Measurements from ENCODE around the gene MESP2. TPM values are rescaled to one million over a fixed set of nuclear protein-coding genes. Genes with fewer than 3 reads are reported as not detected.
A peak's percentile ranks its signal among the peaks of the same experiment; 100 is the strongest.

The MESP2 gene
- total RNA-seq (2014; rRNA removed; shearing (Covaris generic)), result not detected in 2 replicates
- not detected in 2 replicates for polyA plus RNA-seq (2016; fragmentation: Nextera tagmentation; extraction: Ambion mirVana)

DNA sequence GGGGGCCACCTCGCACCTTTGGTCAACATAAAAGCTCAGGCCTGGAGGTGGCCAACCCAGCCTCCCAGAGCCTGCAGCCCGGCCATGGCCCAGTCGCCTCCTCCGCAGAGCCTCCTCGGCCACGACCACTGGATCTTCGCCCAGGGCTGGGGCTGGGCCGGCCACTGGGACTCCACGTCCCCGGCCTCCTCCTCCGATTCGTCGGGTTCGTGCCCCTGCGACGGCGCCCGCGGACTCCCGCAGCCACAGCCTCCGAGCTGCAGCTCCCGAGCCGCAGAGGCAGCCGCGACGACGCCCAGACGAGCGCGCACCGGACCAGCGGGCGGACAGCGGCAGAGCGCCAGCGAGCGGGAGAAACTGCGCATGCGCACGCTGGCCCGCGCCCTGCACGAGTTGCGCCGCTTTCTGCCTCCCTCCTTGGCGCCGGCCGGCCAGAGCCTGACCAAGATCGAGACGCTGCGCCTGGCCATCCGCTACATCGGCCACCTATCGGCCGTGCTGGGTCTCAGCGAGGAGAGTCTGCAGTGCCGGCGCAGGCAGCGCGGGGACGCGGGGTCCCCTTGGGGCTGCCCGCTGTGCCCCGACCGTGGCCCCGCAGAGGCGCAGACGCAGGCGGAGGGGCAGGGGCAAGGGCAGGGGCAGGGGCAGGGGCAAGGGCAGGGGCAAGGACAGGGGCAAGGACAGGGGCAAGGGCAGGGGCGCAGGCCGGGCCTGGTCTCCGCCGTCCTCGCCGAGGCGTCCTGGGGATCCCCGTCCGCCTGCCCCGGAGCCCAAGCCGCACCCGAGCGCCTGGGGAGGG lies at the start of gene MESP2:
MESP2 (plus strand) TSS at position 59 of the 799 bp plus-strand sequence; CDS start at position 85, 26 bp downstream.
- in situ Hi-C loops (cut with MboI), result no loop called here
- WGBS, 2 experiments (ENCODE audit: low coverage in 1 of 2, low lambda C conversion rate in 2 of 2, missing lambda C conversion rate in 2 of 2), result 2 to 13% methylated on average over 53 to 61 of the region's 82 CpGs

DNA sequence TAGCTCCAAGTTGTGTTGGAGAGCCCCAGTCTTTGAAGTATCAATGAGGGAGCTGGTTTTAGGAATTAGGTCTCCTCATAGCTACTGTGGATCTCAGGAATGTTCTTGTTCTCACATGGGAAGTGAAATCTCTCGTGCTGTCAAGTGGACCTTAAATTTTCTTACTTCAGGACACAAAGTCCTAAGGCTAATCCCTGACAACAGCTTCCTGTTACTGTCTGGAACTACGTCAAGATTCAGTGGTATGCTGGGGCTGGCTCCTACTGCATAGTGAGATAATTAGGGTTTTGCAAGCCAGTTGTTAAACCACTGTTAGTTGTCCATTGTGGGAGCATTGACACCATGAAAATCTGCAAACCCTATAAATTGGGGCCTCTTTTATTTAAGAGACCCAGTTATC lies 47.9 kb upstream of the MESP2 start:
- Histone ChIP-seq H3K4me3 (no peak overlapping the region), H3K9me3 (ENCODE audit: low read depth) (no peaks in the 10 kb centered on the region), H3K27ac (no peak overlapping the region), H3K36me3 (ENCODE audit: low read depth) (no peaks in the 10 kb centered on the region), H3K27me3 (replicated peaks; ENCODE audit: insufficient read depth) (peaks cover 11% of the 10 kb centered on the region), H3K4me2 (ENCODE audit: unreplicated experiment) (no peak overlapping the region), H3K9ac (no peak overlapping the region), H3K9me2 (ENCODE audit: insufficient read depth) (no peaks in the 10 kb centered on the region), H2AFZ (0 out of 2 replicates have a peak overlapping the region, but pooled peaks have one; percentile 29), H4K20me1 (ENCODE audit: insufficient read depth) (no peaks in the 10 kb centered on the region), H3K4me1 (ENCODE audit: insufficient read depth) (no peaks in the 10 kb centered on the region), H3F3A (ENCODE audit: insufficient read depth) (no peaks in the 10 kb centered on the region), H3K79me2 (ENCODE audit: insufficient read depth) (no peaks in the 10 kb centered on the region)
- 18 to 29% methylated on average over 2 of the region's 2 CpGs for WGBS, 2 experiments (ENCODE audit: low coverage in 1 of 2, low lambda C conversion rate in 2 of 2, missing lambda C conversion rate in 2 of 2)
- DNase-seq, result peak; percentile 42
- no peak for TF ChIP-seq EZH2phosphoT487 (IDR thresholded peaks at IDR 0.05; ENCODE audit: insufficient read depth, low read depth)
- no peak for TF ChIP-seq EZH2 (IDR thresholded peaks at IDR 0.05; ENCODE audit: insufficient read depth, poor library complexity, severe bottlenecking)
- in situ Hi-C loops (cut with MboI), result no loop called here

More for the DNA sequence above, at the start of gene MESP2:
- peak; percentile 90 for DNase-seq
- H3K79me2 ChIP-seq (ENCODE audit: insufficient read depth), result no peaks in the 10 kb centered on the region
- H3K27ac ChIP-seq, result no peak within 1 kb of the TSS
- no peaks in the 10 kb centered on the region for H3K9me3 ChIP-seq (ENCODE audit: low read depth)
- peaks cover 8% of the 10 kb centered on the region for H3K4me1 ChIP-seq (ENCODE audit: insufficient read depth)
- H3K9ac ChIP-seq, result peak within 1 kb of the TSS; percentile 55
- H3K27me3 ChIP-seq (replicated peaks; ENCODE audit: insufficient read depth), result no peaks in the 10 kb centered on the region
- TF ChIP-seq EZH2 (IDR thresholded peaks at IDR 0.05; ENCODE audit: insufficient read depth, poor library complexity, severe bottlenecking) (no peak), EZH2phosphoT487 (IDR thresholded peaks at IDR 0.05; ENCODE audit: insufficient read depth, low read depth) (no peak)
- no peaks in the 10 kb centered on the region for H3K9me2 ChIP-seq (ENCODE audit: insufficient read depth)
- H3K4me2 ChIP-seq (ENCODE audit: unreplicated experiment), result peak within 1 kb of the TSS; percentile 65
- peak within 1 kb of the TSS; percentile 60 for H3K4me3 ChIP-seq
- H3K36me3 ChIP-seq (ENCODE audit: low read depth), result no peaks in the 10 kb centered on the region
- H3F3A ChIP-seq (ENCODE audit: insufficient read depth), result 0 out of 2 replicates have a peak, but pooled peaks cover 3% of the 10 kb centered on the region
- H4K20me1 ChIP-seq (ENCODE audit: insufficient read depth), result no peaks in the 10 kb centered on the region
- peak within 1 kb of the TSS; percentile 79 for H2AFZ ChIP-seq

- Histone ChIP-seq H3K27me3 (replicated peaks; ENCODE audit: insufficient read depth) (peaks cover 28% of the 10 kb centered on the region), H2AFZ (no peak overlapping the region), H3K9ac (no peak overlapping the region), H3K4me2 (ENCODE audit: unreplicated experiment) (no peak overlapping the region), H3K4me1 (ENCODE audit: insufficient read depth) (no peaks in the 10 kb centered on the region), H3K4me3 (no peak overlapping the region), H3K36me3 (ENCODE audit: low read depth) (no peaks in the 10 kb centered on the region), H3K9me3 (ENCODE audit: low read depth) (no peaks in the 10 kb centered on the region), H3F3A (ENCODE audit: insufficient read depth) (no peaks in the 10 kb centered on the region), H4K20me1 (ENCODE audit: insufficient read depth) (no peaks in the 10 kb centered on the region), H3K27ac (no peak overlapping the region), H3K9me2 (ENCODE audit: insufficient read depth) (no peaks in the 10 kb centered on the region), H3K79me2 (ENCODE audit: insufficient read depth) (no peaks in the 10 kb centered on the region)
- no peak for TF ChIP-seq EZH2 (IDR thresholded peaks at IDR 0.05; ENCODE audit: insufficient read depth, poor library complexity, severe bottlenecking)
- no peak for TF ChIP-seq EZH2phosphoT487 (IDR thresholded peaks at IDR 0.05; ENCODE audit: insufficient read depth, low read depth)
- WGBS, 2 experiments (ENCODE audit: low coverage in 1 of 2, low lambda C conversion rate in 2 of 2, missing lambda C conversion rate in 2 of 2), result 60 to 72% methylated on average over 5 of the region's 5 CpGs
- no peak for DNase-seq
- in situ Hi-C loops (cut with MboI), result no loop called here
Observed at GRCh38 chr15:89731275-89731674, 44.9 kb upstream of the MESP2 start.

DNA sequence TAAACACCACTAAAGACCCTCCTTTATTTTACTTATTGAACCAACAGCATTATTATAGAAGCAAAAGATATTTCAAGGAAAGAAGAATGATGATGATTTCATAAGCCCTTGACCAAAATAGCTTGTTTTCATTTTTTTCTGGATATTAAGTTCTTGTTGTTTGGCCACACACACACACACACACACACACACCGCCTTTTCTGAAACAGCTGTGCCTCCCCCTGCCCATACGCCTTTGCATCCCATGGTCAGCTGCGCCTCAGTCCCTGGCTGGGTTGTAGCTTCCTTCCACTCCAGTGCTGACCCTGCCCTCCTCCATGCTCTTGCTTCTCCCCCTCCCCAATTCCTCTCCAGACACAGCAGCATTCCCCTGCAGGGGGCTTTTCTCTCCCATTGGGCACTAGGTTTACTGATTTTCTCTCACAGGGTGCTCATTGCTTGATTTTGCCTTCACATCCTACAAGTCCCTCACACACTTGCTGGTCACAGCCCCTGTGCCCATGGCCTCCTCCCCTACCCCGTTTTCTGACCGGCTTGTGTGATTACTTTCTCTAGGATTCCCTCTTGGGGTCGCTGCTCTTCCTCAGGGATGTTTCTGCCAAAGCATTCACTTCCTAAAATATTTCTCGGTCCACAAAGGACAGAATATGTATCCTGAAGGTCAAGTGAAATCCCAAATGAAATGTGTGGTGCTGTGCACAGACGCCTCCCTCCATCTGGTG lies 43.5 kb upstream of the MESP2 start:
- H3K36me3 ChIP-seq (ENCODE audit: low read depth), result no peaks in the 10 kb centered on the region
- no peaks in the 10 kb centered on the region for H3K9me2 ChIP-seq (ENCODE audit: insufficient read depth)
- TF ChIP-seq EZH2 (IDR thresholded peaks at IDR 0.05; ENCODE audit: insufficient read depth, poor library complexity, severe bottlenecking) (no peak), EZH2phosphoT487 (IDR thresholded peaks at IDR 0.05; ENCODE audit: insufficient read depth, low read depth) (no peak)
- no peaks in the 10 kb centered on the region for H3K9me3 ChIP-seq (ENCODE audit: low read depth)
- no peak overlapping the region for H3K27ac ChIP-seq
- no peaks in the 10 kb centered on the region for H3K4me1 ChIP-seq (ENCODE audit: insufficient read depth)
- DNase-seq, result no peak
- H3F3A ChIP-seq (ENCODE audit: insufficient read depth), result no peaks in the 10 kb centered on the region
- peaks cover 28% of the 10 kb centered on the region for H3K27me3 ChIP-seq (replicated peaks; ENCODE audit: insufficient read depth)
- H3K4me2 ChIP-seq (ENCODE audit: unreplicated experiment), result no peak overlapping the region
- no peak overlapping the region for H3K9ac ChIP-seq
- 45 to 47% methylated on average over 8 of the region's 8 CpGs for WGBS, 2 experiments (ENCODE audit: low coverage in 1 of 2, low lambda C conversion rate in 2 of 2, missing lambda C conversion rate in 2 of 2)
- in situ Hi-C loops (cut with MboI), result no loop called here
- H3K4me3 ChIP-seq, result no peak overlapping the region
- no peaks in the 10 kb centered on the region for H3K79me2 ChIP-seq (ENCODE audit: insufficient read depth)
- no peaks in the 10 kb centered on the region for H4K20me1 ChIP-seq (ENCODE audit: insufficient read depth)
- H2AFZ ChIP-seq, result no peak overlapping the region

Measured in GM23248 (cell line).